GM18508 (cell line): ENCODE data around the gene OSBPL5.
"Not testable (repeated sequence)": the region's sequence is repeated elsewhere in the genome, so short reads cannot be mapped to it uniquely, and the experiment has no call there.

Experiments
- ATAC-seq: cut with Tn5 transposase; IDR thresholded peaks from one replicate; pipeline ENCODE4 v1.9.1; 2021; ENCODE audit warnings: moderate number of reproducible peaks; ENCODE audit not compliant: insufficient read depth, unreplicated experiment

The OSBPL5 gene

DNA sequence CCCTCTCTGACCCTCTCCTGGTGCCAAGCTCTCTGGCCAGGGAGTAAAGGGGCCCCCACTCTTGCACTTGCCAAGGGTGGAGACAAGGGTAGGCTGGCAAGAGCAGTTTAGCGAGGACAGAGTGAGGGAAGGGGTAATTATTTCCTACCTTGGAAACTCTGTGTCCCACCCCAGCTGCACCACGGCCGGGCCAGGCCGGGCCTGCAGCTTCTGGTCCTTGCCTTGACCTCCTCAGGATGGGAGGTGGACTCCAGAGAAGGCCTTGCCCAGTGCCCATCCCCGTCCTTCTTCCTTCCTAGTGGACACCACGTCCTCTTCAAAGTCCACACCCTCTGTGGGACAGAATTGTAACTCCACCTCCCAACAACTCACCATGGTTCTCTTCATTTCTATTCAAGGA is 18.4 kb upstream of the OSBPL5 start:
- ATAC-seq = no peak

DNA sequence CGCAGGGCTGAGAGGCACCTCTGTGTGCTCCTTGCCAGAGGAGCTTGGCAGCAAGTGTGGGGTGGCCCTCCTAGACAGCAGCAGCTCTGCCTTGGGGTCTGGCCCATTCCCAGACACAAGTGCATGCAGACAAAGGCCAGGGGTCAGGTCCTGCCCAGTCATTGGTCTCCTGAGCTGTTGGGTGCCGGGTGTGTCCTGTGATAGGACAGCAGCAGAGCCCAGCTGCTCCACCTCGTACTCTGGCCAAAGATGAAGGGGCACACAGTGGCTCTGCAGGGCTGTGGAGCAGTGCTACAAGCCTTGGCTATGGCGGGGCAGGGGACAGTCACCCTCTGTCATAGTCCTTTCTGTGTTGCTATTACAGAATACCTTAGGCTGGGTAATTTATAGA is 17.3 kb upstream of the OSBPL5 start:
- ATAC-seq = no peak

- ATAC-seq = no peak
Observed at GRCh38 chr11:3181725-3182461, 16.8 kb upstream of the OSBPL5 start.

- no peak for ATAC-seq
Observed at GRCh38 chr11:3180869-3181268, 15.8 kb upstream of the OSBPL5 start.

DNA sequence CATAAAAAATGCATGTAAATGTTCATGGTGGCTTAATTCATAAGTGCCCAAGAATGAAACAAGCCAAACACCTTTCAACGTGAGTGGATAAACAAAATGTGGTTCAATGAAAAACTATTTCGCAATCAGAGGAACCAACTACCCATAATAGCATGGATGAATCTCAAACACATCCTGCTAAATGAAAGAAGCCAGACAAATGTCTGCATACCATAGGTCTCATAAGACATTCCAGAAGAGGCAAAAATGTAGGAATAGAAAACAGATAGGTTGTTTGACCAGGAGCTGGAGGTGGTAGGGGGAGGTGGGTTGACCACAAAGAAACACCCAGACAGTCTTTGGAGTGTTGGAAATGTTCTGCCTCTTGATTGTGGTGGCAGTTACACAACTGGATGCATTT is 13.2 kb upstream of the OSBPL5 start:
- no peak for ATAC-seq

- ATAC-seq = no peak
Observed at GRCh38 chr11:3177931-3178330, 12.8 kb upstream of the OSBPL5 start.

- ATAC-seq = no peak
Observed at GRCh38 chr11:3176487-3176886, 11.4 kb upstream of the OSBPL5 start.

DNA sequence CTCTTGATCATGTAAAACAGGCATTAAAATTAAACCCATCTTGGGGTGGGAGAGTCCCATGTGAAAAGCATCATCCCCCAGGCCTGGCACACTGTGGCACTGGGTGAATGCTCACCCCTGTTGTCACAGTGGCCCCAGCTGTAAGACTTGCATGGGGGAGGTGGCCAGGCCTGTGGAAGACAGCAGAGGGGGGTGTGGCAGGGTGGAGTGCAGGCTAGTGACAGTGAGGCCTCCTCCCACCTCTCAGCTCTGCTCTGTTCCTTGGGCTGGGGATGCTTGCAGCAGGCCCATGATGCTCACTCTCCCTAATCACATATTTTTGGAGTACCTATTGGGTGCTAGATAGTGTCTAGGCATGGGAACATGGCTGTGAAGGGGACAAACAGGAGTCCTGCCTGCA is 10.1 kb upstream of the OSBPL5 start:
- no peak for ATAC-seq

DNA sequence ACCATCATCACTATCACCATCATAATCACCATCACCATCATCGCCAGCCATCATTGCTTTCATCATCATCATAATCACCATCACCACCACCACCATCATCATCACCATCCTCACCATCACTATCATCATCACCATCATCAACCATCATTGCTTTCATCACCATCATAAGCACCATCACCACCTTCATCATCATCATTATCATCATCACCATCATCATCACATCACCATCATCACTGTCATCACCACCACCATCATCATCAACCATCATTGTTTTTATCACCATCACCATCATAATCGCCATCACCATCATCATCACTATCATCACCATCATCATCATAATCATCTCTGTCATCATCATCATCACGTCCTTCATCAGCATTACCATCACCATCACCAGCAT is 9.3 kb upstream of the OSBPL5 start:
- no peak for ATAC-seq

DNA sequence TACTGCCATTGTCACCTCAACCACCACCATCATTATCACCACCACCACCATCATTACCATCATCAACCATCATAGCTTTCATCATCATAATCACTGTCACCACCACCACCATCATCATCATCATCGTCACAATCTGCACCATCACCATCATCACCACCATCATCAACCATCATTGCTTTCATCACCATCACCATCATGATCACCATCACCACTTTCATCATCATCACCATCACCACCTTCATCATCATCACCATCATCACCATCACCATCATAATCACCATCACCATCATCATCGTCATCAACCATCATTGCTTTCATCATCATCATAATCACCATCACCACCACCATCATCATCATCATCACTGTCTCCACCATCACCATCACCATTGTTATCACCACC is 8.7 kb upstream of the OSBPL5 start:
- ATAC-seq = no peak

DNA sequence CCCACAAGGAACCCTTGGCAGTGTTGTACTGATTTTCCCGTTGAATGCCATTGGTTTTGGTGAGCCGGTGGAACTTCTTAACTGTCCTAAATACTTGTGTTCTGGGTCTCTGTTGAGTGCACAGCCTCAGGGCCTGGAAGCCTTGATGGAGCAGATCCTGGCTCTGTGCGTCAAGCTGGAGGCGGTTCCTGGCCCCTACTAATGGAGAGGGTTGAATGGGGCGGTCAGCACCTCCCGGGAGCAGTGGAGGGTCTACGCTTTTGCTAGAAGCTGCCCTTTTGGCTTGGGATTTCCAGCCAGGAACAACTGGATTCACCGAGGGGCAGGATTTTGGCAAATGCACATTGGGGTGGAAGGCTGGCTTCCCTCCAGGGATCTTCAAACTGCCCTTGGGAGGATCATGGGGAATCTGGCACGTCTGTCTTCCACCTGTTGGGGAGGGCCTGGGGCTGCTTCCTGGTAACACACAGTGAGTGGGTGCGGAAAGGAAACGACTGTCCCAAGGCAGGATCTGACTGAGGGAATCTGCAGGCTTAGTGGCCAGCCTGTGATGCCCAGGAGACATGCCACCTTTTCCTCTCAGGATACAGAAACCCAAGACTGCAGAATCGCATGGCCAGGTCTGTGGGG is 6.9 kb upstream of the OSBPL5 start:
- no peak for ATAC-seq

DNA sequence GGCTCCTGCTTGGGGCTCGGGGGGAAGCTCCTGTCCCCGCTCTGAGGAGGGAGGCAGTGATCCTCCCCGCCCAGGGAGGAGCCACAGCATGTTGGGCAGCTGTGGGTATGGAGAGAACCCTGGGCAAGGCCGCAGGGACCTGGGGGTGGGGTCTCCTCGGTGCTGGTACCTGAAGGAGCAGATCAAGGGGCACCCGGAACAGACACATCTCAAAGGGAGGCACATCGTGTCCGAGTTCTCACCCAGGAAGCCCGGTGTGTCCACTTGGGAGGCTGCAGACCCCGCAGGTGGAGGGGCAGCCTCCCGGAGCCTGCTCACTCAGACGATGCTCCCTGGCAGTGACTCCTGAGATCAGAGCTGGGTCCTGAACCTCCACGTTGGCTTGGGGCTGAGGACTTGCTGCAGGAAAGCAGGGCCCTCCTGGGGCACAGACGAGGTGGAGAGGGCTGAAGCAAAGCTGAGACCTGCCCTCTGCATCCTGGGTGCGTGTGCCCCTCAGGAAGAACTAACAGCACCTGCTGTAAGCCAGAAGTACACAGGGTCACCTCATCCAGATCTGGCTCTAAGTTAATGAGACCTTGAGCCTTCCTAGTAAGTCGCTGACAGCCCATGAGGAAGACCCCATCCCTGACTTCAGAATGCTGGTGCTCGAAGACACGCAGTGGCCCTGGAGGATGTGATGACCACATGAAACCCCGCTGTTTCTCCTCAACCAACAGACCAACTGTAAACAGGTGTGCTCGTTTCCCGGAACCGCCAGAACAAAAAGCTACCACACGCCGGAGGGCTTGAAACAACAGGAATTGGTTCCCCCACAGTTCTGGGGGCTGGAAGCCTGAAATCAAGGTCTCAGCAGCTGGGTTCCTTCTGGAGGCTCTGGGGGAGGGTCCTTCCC is 5.9 kb upstream of the OSBPL5 start:
- no peak for ATAC-seq

DNA sequence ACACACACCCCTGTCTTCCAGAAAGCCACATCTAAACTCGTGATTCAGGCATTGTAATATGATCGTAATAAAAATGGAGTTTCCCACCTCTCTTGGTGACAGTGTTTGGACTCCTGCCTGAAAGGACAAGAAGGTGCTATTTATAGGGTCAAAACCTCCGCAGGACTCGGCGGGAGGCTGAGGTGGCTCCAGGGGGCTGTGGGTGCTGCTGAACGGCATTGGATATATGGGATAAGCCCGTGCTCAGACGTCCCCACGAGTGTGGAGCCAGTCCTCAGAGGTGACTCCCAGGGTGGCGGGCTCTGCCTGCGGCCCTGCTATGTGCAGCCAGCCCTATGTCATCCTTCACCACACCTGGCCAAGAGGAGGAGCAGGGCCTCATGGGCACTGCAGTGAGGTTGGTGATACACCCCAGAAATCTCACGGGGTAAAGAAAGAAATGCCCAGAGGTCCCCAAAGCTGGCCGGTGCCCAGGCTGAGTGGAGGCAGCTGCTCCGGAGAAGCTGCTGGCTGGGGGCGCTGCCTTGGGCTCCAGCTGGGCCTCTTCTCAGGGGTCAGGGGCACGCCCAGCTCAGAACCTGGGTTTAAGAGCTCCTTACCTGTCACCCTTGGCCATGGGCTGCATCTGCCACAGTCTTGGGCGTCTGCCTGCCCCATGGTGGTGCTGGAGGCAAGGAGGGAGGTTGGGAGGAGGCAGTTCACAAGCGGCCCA is 5.1 kb upstream of the OSBPL5 start:
- ATAC-seq = no peak

DNA sequence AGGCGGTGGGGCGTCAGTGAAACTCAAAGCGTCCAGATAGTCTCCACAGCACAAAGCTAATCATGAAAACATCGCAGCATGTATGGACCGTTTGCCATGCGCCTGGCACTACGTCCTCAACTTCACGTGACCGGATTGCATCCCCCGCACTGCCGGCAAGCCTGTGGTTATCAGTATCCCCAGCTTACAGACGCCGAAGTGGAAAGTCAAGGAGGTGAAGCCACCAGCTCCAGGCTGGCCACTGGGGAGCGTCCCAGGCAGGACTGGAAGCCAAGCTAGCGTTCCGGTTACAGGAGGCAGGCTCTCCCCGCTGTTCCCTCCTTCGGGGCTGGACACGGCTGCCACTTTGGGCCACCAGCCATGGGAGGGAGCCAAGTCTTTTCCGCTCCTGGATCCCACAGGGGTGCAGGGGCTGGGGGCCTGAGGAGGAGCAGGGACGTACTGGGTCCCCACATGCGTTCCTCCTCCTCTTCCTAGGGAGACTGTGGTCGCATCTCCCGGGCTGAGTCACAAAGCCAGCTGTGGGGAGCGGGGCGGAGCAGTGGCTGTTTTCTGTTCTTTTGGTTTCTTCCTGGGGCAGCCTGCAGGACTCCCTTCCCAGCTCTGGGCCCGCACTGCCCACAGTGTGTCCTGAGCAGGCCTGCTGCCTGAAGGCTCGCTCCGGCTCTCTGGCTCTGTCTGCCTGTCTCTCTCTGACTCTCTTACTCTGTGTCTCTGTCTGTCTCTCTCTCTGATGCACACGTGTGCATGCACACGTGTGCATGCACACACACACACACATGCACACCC is 4.3 kb upstream of the OSBPL5 start:
- ATAC-seq = no peak

GRCh38 chr11:3168742-3169254 is 3.7 kb upstream of the OSBPL5 start:
- not testable (repeated sequence) for ATAC-seq

GRCh38 chr11:3167143-3168119 is 2.3 kb upstream of the OSBPL5 start:
- ATAC-seq = no peak

DNA sequence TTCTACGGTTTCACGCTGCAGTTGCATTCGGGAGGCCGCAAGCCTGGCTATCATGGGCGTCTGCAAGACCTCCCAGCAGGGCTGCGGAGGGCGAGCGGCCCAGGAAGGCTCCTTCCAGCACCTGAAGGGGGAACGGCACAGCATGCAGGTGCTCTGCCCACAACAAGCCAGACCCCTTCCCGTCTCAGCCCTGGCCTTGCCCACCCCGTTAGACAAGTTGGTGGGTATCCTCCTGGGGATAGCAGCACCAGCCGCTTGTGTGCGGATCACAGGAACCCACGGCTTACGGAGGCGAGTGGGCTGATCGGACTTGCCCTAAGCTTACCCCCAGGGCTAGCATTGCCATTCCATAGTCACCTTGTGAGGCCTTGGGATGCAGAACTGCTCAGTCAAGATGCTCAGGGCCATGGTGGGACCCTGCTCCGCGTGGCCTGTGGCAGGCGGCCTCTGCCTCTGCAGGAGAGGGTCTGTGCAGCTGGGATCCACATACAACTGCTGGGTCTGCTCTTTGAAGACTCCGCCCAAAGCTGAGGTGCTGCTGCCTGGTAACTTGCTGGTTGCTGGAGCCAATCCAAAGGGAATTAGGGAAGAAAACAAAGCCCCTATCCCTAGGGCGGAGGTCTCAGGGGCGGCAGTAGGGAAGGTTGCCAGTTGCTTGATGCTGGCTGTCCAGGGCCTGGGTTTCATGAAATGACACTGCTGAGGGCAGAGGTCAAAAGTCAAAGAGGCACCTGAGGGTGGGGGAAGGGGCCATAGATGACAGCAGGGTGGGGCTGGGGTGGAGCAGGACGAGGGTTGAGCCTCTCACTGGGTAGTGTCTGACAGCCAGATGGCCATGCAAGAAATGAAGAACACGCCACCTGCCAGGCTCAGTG is 1.4 kb upstream of the OSBPL5 start:
- ATAC-seq = no peak

DNA sequence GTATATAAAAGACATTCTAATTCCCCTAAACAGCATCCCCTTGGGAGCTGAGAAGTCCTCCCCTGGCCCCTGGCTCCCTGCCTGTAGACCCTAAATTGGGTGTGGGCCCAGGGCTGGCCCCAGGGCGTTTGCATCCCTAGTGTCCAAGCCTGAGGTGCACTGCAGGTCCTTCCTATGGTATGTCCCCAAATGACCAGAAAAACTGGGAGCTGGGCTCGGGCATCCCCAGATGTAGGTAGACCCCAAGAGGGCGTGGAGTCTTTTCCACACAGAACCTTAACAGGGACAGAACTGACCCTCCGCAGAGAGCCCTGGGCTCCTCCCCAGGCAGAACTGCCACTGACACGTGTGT is 782 bp upstream of the OSBPL5 start:
- no peak for ATAC-seq
